Dermis microvascular lymphatic vessel endothelial cell (primary cell): ENCODE data around the gene ZHX3. TPM values are rescaled to one million over a fixed set of nuclear protein-coding genes. Genes with fewer than 3 reads are reported as not detected.

ENCODE experiments used
- DNase-seq, 2 donors: peaks; one replicate each; pipeline versions ENCODE4 v3.0.0 to v3.0.0-alpha.2; 2010; ENCODE audit warnings: low read depth in 2 of 2
- total RNA-seq: library from RNA; depleted of rRNA; stranded (reverse); fragments of >200 nt; gene quantifications from 2 replicates; pipeline ENCODE4 v1.2.1, GENCODE V29; 2014

Gene ZHX3
- total RNA-seq, 1 donor from 2014 or later: 6.2 TPM

GRCh38 chr20:41172296-41173140, 145.0 kb downstream of the ZHX3 start:
- DNase-seq: no peak

DNA sequence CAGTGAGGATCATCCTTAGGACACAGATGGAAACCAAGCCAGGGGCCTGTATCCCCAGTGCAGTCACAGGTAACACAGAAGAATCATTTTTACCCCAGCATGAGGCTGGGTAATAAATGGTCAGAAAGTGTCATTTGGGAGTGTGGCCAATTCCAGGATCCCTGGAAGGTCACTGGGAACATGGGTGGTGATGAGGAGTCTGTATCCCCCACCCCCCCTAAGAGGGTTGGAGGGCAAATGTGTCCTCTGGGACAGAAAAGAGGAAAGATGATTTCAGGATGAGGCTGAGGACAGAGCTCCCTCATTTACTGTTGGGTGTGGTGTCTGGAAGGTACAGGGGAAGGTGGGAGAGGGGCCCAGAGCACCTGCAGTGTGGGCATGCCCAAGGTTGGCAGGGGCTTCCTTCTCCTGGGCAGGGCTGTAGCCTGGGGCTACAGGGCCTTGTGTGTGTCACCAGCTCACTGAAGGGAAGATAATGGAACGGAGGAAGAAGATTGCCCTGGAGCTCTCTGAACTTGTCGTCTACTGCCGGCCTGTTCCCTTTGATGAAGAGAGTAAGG, 145.7 kb downstream of the ZHX3 start:
- DNase-seq: no peak

DNA sequence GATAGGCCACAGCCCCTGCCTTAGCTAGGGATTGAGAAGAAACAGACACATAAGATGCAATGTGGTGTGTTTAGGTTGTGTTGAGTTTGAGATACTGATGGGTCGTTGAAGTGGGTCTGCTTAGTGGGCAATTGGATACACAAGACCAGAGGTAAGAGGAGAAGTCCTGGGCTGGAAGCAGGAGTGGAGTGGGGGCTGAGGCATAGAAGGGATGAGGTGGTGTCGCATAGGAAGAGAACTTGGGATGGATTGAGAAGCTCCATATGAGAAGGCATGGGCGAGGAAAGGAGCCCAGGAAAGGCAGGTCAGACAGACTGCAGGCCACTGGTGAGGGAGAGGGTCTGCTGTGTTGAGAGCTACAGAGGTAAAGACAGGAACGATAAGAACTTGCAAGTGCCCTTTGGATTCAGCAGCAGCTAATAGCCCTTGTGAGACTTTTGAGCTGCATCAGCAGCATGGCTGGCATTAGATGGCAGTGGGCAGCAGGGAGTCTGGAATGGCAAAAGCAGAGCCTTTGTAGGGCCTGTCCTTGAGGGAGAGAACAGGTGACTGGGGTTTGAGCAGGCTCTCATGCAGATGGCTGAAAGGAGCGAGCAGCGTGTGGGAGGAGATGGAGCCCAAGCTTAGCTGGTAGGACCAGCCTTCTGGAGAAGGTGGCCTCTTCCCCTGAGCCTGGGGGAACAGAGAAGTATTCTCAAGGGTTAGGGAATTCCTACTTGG, 147.0 kb downstream of the ZHX3 start:
- DNase-seq: no peak

DNA sequence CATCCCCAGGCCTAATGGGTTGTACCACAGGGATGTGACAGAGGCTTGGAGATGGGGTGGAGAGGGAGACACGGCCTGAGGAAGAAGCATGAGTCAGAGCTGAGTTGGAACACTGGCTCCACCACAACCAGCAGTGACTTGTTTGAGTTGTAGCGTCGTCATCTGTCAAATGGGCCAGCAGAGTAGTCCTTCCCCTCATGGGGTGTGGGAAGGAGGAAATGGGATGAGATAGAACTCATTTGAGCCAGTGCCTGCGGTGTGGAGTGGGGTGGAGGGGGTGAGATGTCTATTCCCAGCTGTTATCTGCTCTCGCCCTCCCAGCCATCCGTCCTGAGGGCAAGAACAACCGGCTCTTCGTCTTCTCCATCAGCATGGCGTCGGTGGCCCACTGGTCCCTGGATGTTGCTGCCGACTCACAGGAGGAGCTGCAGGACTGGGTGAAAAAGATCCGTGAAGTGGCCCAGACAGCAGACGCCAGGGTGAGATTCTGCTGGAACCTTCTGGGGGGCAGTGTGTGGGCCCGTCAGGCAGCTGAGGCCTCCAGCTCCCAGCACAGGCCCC, 147.7 kb downstream of the ZHX3 start:
- DNase-seq: peak in 1 of 2 donors; percentile 33

DNA sequence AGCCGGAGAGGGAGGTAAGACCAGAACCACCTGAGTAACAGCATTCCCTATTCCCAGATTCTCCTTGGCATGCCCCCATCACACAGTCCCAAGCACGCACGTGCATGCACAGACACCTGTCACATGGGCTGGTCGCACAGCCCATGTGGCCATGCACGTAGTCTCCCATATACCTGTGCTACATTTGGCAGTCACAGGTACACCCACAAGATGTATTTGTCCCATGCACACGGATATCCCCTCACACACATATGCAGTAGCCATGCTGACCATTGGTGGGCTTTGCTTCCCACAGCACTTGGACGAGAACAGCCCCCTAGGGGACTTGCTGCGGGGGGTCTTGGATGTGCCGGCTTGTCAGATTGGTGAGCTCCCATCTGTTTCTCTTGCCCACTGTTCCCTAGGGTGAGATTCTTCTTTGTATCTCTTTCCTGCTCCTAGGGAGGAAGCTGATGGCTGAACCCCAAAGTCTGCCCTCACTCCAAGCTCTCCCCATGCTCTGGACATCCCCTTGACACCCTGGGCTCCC, 148.3 kb downstream of the ZHX3 start:
- no peak for DNase-seq

- DNase-seq: no peak
Measured at GRCh38 chr20:41168281-41169161, 149.0 kb downstream of the ZHX3 start.

DNA sequence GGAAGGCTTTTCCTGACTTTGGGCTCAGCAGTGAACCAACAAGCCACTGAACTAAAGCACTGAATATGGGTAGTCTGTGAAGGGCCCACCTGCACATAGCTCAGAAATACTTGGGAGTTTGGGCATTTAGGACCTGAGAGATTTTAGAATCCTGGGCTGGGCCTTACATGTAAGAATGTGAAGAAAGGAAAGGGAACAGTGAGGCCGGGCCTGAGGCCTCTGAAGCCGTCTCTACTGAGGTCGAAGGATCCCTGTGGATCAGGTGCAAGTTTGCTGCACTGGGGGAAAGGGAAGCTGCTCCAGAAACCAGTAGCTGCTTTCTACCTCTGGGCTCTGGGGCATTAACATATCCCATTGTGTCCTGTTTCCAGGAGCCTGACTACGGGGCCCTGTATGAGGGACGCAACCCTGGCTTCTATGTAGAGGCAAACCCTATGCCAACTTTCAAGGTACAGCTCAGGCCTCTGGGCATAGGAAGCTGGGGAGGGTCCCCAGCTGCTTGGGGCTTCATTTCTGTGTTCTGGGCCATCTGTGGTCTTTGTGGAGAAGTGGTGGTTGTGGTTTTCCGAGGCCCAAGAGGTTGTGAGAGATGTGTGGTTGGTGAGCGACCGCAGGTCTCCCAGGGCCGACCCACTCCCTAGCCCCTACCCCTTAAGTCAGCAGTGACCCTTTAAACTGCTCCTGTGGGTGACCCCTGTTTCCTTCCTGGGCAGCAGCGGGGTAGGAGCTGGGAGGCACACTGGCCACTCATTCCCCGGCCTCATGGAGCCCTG, 149.9 kb downstream of the ZHX3 start:
- no peak for DNase-seq

GRCh38 chr20:41167118-41167470, 150.4 kb downstream of the ZHX3 start:
- DNase-seq: no peak

DNA sequence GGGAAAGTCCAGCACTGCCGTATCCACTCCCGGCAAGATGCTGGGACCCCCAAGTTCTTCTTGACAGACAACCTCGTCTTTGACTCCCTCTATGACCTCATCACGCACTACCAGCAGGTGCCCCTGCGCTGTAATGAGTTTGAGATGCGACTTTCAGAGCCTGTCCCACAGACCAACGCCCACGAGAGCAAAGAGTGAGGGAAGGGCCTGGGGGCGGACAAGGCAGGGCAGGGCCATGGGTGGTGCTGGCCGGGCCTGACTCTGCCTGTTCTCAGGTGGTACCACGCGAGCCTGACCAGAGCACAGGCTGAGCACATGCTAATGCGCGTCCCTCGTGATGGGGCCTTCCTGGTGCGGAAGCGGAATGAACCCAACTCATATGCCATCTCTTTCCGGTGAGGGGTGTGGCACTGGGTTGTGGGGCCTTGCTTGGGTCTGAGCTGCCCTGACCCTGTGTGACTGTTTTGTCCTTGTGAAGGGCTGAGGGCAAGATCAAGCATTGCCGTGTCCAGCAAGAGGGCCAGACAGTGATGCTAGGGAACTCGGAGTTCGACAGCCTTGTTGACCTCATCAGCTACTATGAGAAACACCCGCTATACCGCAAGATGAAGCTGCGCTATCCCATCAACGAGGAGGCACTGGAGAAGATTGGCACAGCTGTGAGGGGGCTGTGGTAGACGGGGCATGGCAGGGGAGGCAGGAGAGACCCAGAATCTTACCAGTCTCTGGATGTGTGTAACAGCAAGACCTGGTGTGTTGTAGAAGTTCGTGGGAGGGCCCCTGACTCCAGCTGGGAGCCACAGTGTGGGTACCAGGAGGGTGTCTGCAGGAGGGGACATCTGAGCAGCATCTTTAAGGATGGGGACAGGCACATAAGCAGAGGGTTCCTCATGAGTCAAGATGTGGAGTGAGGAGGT, 151.1 kb downstream of the ZHX3 start:
- no peak for DNase-seq

DNA sequence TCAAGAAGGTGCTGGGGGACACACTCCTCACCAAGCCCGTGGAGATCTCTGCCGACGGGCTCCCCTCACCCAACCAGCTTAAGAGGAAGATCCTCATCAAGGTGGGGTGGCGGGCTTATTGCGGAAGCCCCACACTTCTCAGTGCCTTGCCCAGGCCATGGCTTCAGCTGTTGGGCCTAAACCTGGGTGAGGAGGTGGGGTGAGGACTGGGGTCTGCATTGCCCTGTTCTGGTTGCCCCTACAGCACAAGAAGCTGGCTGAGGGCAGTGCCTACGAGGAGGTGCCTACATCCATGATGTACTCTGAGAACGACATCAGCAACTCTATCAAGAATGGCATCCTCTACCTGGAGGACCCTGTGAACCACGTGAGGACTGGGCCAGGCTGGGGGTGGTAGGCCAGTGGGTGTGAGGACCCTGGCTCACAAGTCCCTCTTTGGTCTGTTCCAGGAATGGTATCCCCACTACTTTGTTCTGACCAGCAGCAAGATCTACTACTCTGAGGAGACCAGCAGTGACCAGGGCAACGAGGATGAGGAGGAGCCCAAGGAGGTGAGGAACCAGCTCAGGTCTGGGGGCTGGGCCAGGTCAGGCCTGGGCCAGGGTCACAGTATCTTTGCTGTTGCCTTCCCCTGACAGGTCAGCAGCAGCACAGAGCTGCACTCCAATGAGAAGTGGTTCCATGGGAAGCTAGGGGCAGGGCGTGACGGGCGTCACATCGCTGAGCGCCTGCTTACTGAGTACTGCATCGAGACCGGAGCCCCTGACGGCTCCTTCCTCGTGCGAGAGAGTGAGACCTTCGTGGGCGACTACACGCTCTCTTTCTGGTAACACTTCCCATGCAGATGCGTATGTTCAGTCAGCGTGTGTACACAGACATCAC, 152.3 kb downstream of the ZHX3 start:
- DNase-seq: no peak

DNA sequence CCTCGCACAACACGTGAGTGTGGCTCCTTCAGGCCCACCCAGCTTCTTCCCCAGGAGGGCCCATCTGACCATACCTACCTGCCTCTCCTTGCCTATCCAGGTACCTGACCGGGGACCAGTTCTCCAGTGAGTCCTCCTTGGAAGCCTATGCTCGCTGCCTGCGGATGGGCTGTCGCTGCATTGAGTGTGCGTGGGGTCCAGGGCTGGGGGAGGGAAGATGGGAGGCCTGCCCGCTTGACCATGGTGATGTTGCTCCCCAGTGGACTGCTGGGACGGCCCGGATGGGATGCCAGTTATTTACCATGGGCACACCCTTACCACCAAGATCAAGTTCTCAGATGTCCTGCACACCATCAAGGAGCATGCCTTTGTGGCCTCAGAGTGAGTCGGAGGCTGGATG, 153.7 kb downstream of the ZHX3 start:
- DNase-seq: no peak

GRCh38 chr20:41162396-41162795, 155.1 kb downstream of the ZHX3 start:
- DNase-seq: no peak

GRCh38 chr20:41161886-41162285, 155.6 kb downstream of the ZHX3 start:
- no peak for DNase-seq

DNA sequence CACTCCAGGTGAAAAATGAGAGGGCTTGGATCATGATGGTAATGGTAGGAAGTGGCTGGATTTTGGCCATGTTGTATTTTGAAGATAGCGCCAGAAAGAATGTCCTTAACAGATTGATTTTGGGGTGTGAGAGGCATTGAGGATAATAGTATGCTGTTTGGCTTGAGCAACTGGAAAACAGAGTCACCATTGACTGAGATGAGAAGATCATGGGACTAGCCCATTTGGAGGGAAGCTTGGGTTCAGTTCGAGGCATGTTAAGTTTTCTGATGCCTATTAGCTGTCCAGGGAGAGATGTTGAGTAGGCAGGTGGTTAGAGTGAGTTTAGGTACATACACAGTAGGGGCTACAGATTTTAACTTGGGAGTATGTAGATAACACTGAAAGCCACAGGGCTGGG, 156.8 kb downstream of the ZHX3 start:
- no peak for DNase-seq

DNA sequence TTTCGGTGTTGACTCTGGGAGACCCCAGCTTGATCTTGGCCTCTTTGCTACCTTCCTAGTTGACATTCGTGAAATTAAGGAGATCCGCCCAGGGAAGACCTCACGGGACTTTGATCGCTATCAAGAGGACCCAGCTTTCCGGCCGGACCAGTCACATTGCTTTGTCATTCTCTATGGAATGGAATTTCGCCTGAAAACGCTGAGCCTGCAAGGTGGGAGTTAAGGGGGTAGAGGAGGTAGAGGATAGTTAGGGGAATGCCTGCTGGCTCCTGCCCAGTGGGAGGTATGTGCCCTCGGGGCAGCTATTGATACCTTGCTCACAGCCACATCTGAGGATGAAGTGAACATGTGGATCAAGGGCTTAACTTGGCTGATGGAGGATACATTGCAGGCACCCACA, 158.0 kb downstream of the ZHX3 start:
- no peak for DNase-seq

DNA sequence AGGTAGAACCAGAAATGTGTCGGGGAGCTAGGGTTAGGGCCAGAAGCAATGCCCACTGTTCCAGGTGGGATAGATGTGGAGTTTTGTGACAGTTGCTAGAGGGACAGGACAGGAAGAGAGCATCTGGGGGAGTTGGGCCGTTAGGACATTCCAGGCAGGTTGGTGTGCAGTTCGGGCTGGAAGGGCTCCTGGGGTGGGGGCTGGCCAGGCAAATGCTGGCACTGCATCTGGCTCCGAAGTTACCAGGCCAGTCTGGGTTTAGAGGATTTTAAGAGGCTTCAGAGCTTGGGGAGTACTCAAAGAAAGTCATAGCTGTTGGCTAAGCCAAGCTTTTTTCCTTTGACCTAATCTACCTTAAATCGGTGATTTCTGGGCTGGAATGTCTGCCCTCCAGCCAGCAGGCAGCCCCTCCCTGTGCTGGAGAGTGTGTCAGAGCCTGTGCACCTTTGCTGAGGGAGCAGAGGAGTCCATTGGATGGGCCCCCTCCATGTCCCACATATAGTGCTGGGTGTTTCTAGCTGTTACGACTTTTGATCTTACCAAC, 159.4 kb downstream of the ZHX3 start:
- no peak for DNase-seq

DNA sequence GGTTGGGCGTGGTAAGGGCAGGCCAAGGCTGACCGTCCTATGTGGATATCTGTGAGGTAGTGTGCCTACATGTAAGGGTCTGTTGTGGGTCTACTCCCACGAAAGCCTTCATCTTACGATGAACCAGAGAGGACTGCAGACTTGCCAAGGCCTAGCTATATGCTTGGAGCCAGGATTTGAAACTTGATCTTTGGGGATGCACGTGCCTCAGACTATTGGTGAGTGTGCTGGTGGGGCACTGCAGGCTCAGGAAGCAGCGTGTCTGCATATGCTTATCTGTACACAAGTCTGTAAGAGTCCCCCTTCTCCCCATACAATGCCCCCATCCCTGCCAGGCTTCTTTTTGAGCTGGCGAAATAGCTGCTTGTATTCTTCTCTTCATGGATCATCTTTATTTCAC, 162.3 kb downstream of the ZHX3 start:
- DNase-seq: no peak
